HPDE6-E6E7 (cell line): Measurements from ENCODE around the gene GNAI1.

ENCODE experiments used
- DNase-seq: peaks from one replicate; pipeline ENCODE4 v3.0.0; 2011; ENCODE audit warnings: missing footprints; ENCODE audit errors: extremely low spot score

The GNAI1 gene

DNA sequence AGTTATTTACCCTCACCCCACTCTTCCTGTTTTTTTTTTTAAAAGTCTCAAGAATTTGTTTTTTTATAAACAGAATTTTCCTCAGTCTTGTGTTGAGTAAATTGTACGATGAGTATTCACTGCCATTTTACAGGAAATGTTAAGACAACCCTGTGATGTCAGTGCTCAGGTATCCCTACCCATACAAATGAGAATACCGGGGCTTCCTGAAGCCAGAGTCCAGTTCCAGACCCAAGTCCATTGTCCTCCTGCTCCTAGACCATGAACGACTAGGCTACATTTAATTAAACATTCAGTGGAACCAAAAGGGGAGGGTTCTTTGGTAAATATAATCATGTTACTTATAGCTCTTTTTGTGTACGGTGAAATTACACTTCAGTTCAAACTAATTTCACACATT, 79.2 kb downstream of the GNAI1 start:
- DNase-seq, result no peak

DNA sequence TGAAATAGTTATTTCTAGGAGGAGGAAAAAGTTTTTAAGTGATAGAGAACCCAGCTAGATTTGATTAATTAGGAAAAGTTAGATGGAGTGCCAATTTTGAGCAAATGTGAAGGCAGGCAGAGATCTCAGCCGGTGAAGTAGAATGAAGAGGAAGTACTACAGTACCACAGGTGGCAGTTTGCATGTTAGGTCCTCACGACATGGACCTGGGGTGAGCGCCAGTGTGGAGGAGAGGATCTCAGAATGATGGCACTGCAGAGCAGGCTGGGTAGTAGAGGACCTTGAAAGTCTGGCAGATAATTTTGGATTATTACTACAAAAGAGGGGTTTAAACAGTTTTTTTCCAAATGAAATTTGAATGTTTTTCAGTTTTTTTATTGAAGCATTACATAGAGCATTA, 81.1 kb downstream of the GNAI1 start:
- DNase-seq, result no peak

DNA sequence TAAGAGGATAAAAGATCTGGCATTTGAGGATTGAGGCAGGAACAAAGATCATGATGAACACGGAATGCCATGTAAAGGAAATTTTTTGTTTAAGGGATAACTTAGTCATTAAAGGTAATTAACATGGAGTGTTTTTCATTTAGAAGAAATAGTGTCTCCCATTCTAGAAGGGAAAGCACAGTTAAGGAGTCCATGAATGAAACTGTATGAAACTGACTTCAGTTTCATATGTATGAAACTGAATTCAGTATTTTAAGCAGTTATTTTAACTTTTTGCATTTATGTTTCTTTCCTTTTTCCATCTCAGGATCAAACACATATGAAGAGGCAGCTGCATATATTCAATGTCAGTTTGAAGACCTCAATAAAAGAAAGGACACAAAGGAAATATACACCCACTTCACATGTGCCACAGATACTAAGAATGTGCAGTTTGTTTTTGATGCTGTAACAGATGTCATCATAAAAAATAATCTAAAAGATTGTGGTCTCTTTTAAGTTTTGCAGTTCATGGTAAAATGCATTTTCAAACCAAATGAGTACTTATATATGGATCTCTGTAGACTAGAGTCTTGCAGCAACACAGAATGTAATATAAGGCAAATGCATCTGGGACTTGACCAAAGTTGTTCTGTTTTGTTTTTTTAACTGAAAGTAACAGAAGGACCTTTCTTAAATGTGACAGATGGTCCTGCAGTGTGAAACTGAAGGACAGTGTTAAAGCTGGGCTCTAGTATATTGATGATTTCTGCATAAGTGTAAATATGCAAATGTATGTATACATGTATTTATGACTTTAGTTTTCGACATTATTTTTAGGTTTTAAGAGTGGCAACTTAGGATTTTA, 82.6 kb downstream of the GNAI1 start:
- no peak for DNase-seq

DNA sequence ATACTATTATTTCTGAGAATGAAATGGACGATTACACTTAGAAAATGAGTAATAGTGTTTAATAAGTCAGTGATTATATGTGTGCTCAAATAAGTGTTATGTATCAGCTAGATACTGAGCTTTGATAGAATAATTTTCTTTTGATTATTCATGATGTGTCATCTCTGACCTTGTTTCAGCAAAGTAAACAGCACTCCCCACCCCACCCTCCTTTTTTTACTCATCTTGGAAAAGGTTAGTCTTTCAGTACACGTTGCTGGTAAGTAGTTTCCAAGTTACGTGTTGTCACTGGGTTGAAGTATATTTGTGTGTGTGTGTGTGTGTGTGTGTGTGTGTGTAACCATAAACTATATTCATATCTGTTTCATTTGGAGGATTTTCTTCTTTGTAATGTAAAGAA, 84.1 kb downstream of the GNAI1 start:
- DNase-seq, result peak; percentile 52

DNA sequence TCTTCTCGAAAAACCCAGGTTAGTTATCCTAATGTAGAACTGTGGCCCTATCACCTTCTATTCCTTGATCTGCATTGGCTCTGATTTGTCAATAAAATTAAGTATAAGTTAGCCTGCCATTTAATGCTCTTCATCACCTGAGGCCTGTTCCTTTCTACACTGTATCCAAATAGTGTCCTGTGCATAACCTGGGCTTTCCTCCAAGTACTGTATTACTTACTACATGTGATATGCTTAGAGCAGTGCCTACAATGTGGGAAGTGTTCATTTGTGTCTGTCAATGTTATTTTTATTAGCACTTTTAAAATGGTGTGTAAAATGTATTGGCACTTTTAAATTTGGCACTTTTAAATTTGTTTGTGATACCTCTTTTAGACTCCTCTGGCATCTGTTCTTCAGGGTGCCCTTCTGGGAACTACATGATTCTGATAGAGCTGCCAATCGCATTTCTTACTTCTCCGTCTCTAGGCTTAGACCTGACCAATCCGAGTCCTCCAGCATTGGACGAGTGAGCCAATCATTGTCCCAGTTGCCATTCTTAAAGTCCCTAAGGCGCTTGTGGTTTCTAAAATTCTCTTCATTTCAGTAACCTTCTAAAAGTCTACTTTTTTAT, 85.5 kb downstream of the GNAI1 start:
- DNase-seq, result no peak

DNA sequence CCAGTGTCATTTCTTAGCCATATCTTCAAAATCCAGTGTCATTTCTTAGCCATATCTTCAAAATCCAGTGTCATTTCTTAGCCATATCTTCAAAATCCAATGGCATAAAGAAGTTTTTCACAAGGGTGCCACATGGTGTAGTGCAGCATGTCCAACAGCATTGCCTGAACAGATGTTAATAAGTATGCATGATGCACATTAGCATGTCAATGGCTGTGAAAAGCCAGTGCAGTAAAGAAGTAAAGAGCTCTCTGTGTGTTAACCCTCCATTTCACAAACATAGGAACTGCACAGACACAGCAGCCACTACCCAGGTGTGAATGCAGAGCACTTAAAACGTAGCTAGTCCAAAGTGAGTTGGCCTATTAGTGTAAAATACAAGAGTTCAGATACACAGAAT, 89.8 kb downstream of the GNAI1 start:
- no peak for DNase-seq

DNA sequence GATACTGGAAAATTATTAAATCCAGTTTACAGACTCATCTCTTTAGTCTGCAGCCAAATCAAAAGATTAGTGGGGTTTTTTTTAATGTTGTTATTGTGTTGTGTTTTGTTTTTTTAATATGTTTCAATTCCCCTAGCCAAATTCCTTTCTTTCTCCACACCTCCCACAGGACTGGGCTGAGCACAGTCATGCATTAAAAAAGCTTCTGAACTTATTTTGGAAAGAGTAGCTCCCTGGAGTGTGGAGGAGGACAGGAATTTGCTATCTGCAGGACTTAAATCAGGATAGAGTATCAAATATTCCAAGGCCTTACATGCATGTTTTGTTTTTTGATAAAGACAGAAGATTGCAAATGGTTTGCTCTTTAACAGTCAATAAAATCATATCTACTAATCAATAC, 90.7 kb downstream of the GNAI1 start:
- no peak for DNase-seq

DNA sequence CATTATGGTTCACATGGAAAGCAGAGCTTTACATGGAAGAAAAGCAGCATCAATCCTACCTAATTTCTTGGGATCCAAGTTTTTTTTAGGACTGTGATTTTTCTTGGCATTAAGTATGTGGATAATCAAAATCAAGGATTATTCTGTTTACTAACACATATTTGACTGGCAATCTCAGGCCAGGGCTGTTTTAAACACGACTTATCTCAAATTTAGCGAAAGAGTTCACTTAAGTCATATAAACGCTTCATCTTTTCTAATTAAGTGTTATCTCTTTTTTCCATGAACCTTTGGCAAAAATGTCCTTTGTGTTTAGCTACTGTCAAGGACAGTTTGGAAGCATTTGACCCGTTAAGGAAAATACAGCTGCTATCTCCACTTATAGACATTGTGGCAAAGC, 92.0 kb downstream of the GNAI1 start:
- no peak for DNase-seq

DNA sequence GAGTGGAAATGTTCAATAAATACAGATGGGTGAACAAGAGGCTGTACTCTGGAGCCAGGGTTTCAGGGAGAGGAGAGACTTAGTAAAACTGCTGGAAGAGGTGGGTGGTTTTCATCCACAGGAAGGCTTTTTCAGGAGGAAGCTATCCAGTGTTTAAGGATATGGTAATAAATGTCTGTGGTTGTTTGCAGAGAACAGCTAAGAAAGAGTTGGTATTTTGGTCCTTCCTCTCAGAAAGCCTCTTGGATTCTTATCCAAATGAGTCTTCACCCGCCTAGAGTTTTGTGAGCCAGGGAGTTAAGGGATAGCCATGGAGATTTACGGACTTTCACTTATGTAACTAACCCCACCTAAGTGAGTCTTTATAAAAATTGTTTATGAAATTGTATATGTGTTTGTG, 95.7 kb downstream of the GNAI1 start:
- DNase-seq, result no peak

DNA sequence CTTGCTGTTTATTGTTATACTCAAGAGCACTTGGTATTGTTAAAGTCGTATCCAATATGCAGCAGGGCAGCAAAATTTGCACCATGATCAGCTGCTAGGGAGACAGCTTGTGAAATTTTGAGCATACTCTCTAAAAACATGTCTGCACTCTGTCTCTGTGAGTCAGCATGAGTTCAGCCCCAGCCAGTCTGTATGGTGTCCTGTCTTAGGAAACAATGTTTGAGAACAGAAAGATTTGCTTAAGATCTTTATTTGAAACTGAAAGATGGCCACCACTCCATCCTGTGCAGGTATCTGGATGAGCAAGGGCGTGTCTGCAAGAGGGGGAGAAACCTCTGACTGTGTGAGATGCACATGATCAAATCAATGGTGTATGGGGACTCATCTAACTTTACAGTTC, 97.1 kb downstream of the GNAI1 start:
- peak; percentile 58 for DNase-seq

DNA sequence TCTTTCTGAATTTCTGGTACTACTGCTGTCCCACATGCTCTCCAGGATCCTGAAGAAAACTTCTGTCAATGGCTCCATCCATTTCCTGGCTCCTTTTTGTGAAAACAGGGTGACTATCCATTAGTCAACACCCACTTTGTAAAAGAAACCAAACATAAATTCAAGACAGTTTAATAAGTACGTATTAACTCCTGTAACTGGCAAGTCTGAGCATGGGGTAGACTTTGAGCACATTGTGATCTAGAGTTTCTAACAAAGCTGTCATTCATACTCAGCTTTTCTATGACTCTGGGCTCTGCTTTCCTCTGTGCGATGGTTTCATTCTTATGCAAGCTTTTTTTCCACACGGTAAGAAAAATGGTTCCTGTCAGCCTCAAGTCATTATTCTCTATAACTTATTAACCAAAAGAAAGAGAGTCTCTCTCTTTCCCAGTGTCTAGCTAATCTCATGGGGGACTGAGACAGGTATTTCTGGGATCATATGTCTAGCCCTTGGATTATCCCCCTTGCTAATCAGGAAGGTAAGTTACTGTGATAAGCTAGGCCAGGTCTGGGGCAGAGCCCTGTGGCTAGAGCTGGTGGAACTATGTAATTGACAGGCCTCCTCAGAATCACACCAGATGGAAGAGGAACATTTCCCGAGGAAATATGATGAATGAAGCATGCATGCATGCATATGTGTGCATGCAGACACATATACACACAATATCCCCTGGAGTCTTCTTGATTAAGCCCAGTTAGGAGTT, 98.5 kb downstream of the GNAI1 start:
- no peak for DNase-seq

DNA sequence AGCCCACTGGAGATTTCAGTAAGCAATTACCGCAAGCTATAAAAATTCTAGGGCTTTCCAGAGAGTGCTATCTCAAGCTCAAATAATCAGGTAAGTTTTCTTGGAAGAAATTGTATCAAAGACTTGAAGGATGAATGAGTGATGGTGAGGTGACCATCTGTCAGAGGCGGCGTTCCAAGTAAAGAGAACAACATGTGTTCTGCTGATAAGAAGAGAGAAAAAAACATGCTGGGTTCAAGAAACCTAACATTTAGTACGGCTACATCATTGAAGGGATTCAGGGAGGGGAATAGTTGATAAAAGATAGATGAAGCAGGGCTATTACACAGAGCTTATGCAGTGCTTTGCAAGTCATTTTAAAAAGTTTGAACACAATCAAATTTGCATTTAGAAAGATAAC, 100.7 kb downstream of the GNAI1 start:
- DNase-seq, result no peak

DNA sequence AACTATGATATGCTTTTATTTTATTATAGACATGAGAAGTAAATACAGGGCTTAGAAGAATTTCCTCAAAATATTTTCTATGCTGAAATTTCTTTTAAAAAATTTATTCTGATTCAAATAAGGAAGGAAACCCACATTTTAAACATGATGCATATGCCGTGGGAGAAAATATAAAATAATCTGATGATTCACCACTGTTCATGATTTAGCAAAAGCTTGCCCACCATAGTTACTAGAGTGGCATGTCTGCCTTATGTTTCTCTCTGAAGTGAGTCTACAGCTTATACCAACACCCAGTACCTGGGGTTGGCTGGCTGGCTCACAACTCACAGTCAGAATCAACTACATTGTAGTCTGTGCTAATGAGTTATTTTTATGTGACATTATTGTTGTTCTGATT, 102.0 kb downstream of the GNAI1 start:
- no peak for DNase-seq

DNA sequence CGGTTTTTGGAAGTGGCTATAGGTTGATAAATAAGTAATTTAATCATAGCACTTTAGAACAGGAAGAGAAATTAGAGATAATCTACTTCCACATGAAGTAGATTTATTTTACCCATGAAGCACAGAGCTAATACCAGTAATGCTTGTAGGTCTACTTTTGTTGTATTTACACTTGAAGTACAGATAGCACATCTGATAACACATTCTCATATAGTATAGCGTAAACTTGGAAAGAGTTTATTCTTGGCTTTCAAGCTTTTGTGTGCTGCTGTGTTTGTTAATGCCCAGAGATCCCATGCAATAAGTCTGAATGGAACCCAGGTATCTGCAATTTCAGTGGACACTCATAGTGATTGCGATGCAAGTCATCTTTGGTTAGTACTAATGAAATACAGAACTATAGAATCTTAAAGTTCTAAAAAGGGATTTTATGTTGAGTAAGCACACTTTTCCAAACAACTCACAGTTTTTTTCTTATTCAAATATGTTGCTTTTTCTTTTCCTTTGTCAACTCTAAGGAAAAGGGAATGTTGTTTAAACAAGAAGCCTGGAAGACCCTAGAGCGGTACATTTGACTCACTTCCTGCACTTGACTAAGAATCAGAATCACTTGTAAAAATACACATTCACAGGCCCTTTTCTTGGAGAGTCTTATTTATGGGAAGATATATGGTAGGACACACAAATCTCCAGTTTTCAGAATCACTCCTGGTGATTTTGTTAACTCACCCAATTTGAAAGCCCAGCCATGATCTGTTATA, 105.8 kb downstream of the GNAI1 start:
- no peak for DNase-seq

DNA sequence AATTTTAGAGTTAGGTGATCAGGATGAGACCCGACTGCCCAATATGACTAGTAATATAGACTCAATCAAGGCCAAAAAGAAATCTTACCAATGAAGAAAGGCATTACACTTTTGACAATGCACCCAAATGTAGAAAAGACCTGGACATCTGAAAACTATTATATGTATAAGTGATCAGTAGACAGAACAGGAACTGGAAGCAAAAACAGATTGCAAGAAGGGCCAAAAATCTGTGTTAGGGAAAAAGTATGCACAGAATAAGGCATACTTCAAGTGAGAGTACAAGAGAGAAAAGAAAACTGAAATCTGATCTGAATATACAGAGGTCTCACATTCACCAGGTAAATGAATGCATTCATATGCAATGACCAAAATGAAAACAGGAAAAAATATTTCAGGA, 107.0 kb downstream of the GNAI1 start:
- no peak for DNase-seq

DNA sequence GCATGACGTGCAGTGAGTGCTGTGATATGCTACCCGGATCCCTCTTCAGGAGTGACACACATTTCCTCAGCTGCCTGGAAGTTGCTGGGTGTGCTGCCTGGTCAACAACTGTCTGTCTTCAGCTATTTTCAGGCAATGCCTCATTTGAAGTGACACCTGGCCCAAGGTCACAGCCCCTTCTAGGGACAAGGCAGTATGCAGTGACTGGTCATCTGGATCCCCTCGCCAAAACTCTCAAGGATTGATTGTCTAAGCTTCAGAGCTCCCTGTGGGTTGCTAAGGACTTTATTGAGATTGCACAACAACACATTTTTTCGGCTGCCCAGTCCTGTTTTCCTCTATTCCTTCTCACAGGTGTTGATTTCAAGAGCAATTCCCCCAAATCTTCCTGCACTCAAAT, 108.8 kb downstream of the GNAI1 start:
- no peak for DNase-seq

DNA sequence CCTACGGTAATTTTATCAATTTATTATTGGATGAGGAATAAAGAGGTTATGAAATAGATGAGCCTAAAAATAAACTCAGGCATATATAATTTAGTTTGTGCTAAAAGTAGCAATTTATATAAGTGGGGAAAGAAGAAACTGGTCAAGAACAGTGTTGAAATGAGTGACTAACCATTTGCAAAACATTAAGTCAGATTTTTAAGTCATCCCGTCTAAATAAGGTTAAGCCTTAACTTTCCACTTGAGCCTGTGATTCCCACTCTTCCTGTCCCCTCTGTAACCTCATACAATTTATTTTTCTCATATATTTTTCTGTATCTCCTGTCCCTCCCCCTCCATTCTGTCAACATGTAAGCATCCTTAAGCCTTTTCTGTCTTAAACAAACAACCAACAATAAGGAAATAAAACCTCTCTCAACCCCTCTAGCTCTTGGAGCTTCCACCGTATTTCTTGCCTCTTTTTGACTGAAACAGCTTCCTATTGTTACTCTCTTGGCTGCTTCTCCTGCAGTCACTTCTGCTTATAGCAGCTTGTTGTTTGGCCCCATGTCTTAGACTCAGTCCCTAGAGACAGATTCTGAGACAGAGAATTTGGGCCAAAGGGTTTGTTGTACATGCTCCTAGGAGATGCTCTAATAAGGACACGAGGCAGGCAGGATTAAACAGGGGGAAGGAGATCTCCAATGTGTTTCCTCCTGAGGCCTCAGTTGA, 109.7 kb downstream of the GNAI1 start:
- DNase-seq, result no peak

DNA sequence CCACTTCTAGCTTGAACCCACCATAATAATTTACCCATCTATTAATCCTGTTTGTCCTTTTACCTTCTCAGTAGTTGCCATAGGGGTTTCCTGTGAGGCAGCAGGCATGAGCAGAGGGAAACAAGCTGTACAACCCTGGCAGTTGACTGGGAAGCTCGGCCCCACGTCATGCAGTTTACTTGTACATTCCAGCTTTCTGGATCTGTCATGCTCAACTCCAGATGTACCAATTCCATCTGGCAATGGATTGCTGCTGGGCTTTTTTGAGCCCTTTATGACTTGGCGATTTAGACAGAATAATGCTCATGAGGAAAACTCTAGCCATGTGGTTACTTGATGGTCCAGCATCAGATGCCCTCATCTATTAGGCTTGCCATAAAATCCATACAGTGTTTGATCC, 112.5 kb downstream of the GNAI1 start:
- DNase-seq, result no peak

DNA sequence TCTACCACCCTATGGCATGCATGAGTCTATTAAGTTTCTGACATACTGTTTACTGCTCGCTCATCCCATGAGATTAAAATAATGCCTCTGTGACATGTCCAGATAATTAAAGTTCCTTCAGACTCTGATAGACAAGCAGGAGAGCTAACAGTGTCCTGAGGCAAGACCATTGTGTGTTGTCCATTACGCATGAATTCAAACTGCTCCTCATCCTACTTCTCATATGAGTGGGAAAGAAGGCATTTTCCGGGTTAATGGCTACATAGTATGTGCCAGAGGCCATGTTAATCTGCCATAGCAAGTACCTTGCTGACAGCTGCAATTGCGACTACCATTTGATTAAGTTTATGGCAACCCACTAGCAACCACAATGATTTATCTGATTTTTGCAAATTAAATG, 113.3 kb downstream of the GNAI1 start:
- no peak for DNase-seq

DNA sequence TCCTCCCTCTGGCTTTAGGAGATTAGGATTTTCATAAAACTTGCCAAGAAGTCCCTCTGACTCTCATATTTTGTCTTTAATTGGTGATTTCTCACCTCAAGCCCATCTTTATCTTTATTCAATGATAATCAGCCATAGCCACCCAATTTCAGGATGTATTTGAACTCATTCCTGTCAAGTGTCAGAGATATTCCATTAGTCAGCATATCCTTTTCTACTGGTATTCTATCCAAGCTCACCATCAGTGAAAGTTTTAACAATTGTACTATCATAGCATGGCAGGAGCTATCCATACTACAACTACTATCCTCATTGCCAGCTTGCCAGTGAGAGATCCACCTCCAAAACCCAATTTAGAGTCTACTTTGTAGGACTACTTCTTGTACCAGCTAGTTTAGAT, 114.6 kb downstream of the GNAI1 start:
- no peak for DNase-seq

DNA sequence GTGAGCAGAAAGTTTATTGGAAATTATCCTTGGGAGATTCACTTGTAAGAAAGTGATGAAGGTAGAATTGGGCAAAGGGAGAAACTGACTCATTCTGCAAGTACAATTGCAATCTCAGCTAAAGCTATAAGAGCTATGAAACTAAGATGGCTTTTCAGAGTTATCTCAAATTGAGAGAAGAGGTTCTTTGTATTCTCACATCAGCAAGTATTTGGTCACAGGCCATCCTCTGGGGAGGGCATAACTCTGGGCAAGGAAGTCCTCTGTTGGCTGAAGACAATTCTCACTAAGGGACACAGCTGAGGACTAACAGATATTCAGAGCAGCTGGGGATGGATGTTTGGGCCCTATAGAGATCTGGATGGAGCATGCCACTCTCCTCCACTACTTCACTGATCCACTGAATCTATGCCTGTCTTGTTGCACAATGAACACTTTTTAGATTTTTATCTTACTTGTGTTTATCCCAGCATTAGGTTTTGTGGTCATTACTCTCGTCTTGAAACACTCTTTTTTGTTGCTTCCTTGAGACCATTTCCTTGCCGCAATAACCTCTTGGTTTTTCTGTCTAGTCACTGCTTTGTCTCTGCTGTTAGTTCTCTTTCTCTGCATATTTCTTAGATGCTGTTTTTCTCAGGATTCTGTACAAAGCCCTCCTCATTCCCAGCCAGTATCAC, 115.1 kb downstream of the GNAI1 start:
- DNase-seq, result no peak
